ENCODE measurements around the gene ATP2A1. TPM values are rescaled to one million over a fixed set of nuclear protein-coding genes. Genes with fewer than 3 reads are reported as not detected.
A peak's percentile ranks its signal among the peaks of the same experiment; 100 is the strongest.

The ATP2A1 gene
- total and polyA plus RNA-seq, 2 experiments from 2014 or later: 0.73 to 4.0 TPM

GRCh38 chr16:28875134-28876018 lies 2.9 kb upstream of the ATP2A1 start:
- Mint-ChIP-seq H3K27me3 (ENCODE audit: insufficient read depth, low read depth, poor library complexity) (peaks cover 14% of the 10 kb centered on the region), H3K4me1 (peaks cover 30% of the 10 kb centered on the region), H3K36me3 (ENCODE audit: low read depth) (peaks cover 18% of the 10 kb centered on the region; the same call in 2 of the 3 replicates), H3K4me3 (no peak overlapping the region), H3K9me3 (no peaks in the 10 kb centered on the region), H3K27ac (no peak overlapping the region)
- Histone ChIP-seq H3F3A (replicated peaks; ENCODE audit: low read depth) (peaks cover 6% of the 10 kb centered on the region), H3K9me2 (ENCODE audit: insufficient read depth) (no peaks in the 10 kb centered on the region), H3K4me1 (ENCODE audit: insufficient read depth) (peaks cover 22% of the 10 kb centered on the region; the same call in 1 of the 2 replicates), H3K79me2 (replicated peaks; ENCODE audit: insufficient read depth) (no peaks in the 10 kb centered on the region), H3K4me3 (no peak overlapping the region), H3K27ac (ENCODE audit: low read depth) (no peak overlapping the region), H4K20me1 (replicated peaks; ENCODE audit: insufficient read depth) (no peaks in the 10 kb centered on the region; the same call in 1 of the 2 replicates), H3K36me3 (ENCODE audit: insufficient read depth) (no peaks in the 10 kb centered on the region), H3K27me3 (ENCODE audit: insufficient read depth) (peaks cover 8% of the 10 kb centered on the region; the same call in 1 of the 2 replicates), H3K4me2 (no peak overlapping the region), H2AFZ (no peak overlapping the region)
- TF ChIP-seq CTCF (conservative IDR thresholded peaks at IDR 0.05; ENCODE audit: low read depth in 2 of 2) (peak in 1 of 2 experiments; percentile 25; a peak in 1 of 4 replicates), ZNF114 (CRISPR knock-in tag; IDR thresholded peaks at IDR 0.05) (no peak)
- ATAC-seq (no peak), DNase-seq (ENCODE audit: low spot score) (no peak)

GRCh38 chr16:28876019-28876659 lies 2.1 kb upstream of the ATP2A1 start:
- peaks cover 21% of the 10 kb centered on the region for H3K27me3 Mint-ChIP-seq (ENCODE audit: insufficient read depth, low read depth, poor library complexity)
- Histone ChIP-seq H3K4me3 (no peak overlapping the region), H4K20me1 (replicated peaks; ENCODE audit: insufficient read depth) (no peaks in the 10 kb centered on the region; the same call in 1 of the 2 replicates), H2AFZ (no peak overlapping the region), H3K27ac (ENCODE audit: low read depth) (0 out of 2 replicates have a peak overlapping the region, but pooled peaks have one; percentile 72), H3K4me1 (ENCODE audit: insufficient read depth) (peaks cover 22% of the 10 kb centered on the region; the same call in 1 of the 2 replicates), H3F3A (replicated peaks; ENCODE audit: low read depth) (peaks cover 12% of the 10 kb centered on the region), H3K9me2 (ENCODE audit: insufficient read depth) (no peaks in the 10 kb centered on the region), H3K79me2 (replicated peaks; ENCODE audit: insufficient read depth) (no peaks in the 10 kb centered on the region), H3K36me3 (ENCODE audit: insufficient read depth) (no peaks in the 10 kb centered on the region), H3K4me2 (no peak overlapping the region), H3K27me3 (ENCODE audit: insufficient read depth) (peaks cover 16% of the 10 kb centered on the region; the same call in 1 of the 2 replicates)
- H3K4me3 Mint-ChIP-seq: no peak overlapping the region
- 0 out of 2 replicates have a peak overlapping the region, but pooled peaks have one; percentile 74 for H3K27ac Mint-ChIP-seq
- no peaks in the 10 kb centered on the region; the same call in 2 of the 3 replicates for H3K9me3 Mint-ChIP-seq
- DNase-seq (ENCODE audit: low spot score) (no peak), ATAC-seq (no peak)
- H3K36me3 Mint-ChIP-seq (ENCODE audit: low read depth): peaks cover 16% of the 10 kb centered on the region
- H3K4me1 Mint-ChIP-seq: peaks cover 37% of the 10 kb centered on the region
- TF ChIP-seq CREB1 (CRISPR knock-in tag; IDR thresholded peaks at IDR 0.05; ENCODE audit: low read depth) (no peak), POLR2AphosphoS5 (IDR thresholded peaks at IDR 0.05; ENCODE audit: low read depth) (no peak), EZH2 (IDR thresholded peaks at IDR 0.05; ENCODE audit: low read depth, unreplicated experiment) (no peak), ZNF114 (CRISPR knock-in tag; IDR thresholded peaks at IDR 0.05) (no peak), REST (IDR thresholded peaks at IDR 0.05; ENCODE audit: unreplicated experiment) (no peak), NANOG (IDR thresholded peaks at IDR 0.05; ENCODE audit: borderline replicate concordance) (no peak), ETS1 (IDR thresholded peaks at IDR 0.05) (no peak), STAT1 (IDR thresholded peaks at IDR 0.05; ENCODE audit: unreplicated experiment) (no peak), CTCF (conservative IDR thresholded peaks at IDR 0.05; ENCODE audit: low read depth in 2 of 2) (no peak), EZH2phosphoT487 (IDR thresholded peaks at IDR 0.05; ENCODE audit: unreplicated experiment) (no peak), JUNB (IDR thresholded peaks at IDR 0.05; ENCODE audit: unreplicated experiment) (no peak)

All from GM23338 (cell line).